Measurements from ENCODE around the gene SLIT3. TPM values are rescaled to one million over a fixed set of nuclear protein-coding genes. Genes with fewer than 3 reads are reported as not detected.

The SLIT3 gene
- total RNA-seq, 1 experiment from 2014 or later: 21.9 TPM

GRCh38 chr5:168788786-168789185 lies 512.2 kb downstream of the SLIT3 start:
- in situ Hi-C loops (cut with HindIII; ENCODE audit: low pct_unique_long_range_greater_than_20kb, low sequenced_read_pairs): no loop called here
- DNase-seq (ENCODE audit: low read depth): no peak

GRCh38 chr5:168788107-168788506 lies 512.8 kb downstream of the SLIT3 start:
- DNase-seq (ENCODE audit: low read depth): no peak
- in situ Hi-C loops (cut with HindIII; ENCODE audit: low pct_unique_long_range_greater_than_20kb, low sequenced_read_pairs): no loop called here

GRCh38 chr5:168786147-168786546 lies 514.8 kb downstream of the SLIT3 start:
- in situ Hi-C loops (cut with HindIII; ENCODE audit: low pct_unique_long_range_greater_than_20kb, low sequenced_read_pairs): no loop called here
- no peak for DNase-seq (ENCODE audit: low read depth)

- in situ Hi-C loops (cut with HindIII; ENCODE audit: low pct_unique_long_range_greater_than_20kb, low sequenced_read_pairs): no loop called here
- DNase-seq (ENCODE audit: low read depth): no peak
Observed at GRCh38 chr5:168784454-168784853, 516.5 kb downstream of the SLIT3 start.

GRCh38 chr5:168781941-168782571 lies 518.9 kb downstream of the SLIT3 start:
- no peak for DNase-seq (ENCODE audit: low read depth)
- in situ Hi-C loops (cut with HindIII; ENCODE audit: low pct_unique_long_range_greater_than_20kb, low sequenced_read_pairs): no loop called here

GRCh38 chr5:168780888-168781287 lies 520.1 kb downstream of the SLIT3 start:
- in situ Hi-C loops (cut with HindIII; ENCODE audit: low pct_unique_long_range_greater_than_20kb, low sequenced_read_pairs): no loop called here
- DNase-seq (ENCODE audit: low read depth): no peak

- DNase-seq (ENCODE audit: low read depth): no peak
- in situ Hi-C loops (cut with HindIII; ENCODE audit: low pct_unique_long_range_greater_than_20kb, low sequenced_read_pairs): no loop called here
Observed at GRCh38 chr5:168779333-168779732, 521.6 kb downstream of the SLIT3 start.

GRCh38 chr5:168778536-168778935 lies 522.4 kb downstream of the SLIT3 start:
- in situ Hi-C loops (cut with HindIII; ENCODE audit: low pct_unique_long_range_greater_than_20kb, low sequenced_read_pairs): no loop called here
- DNase-seq (ENCODE audit: low read depth): no peak

GRCh38 chr5:168777651-168778050 lies 523.3 kb downstream of the SLIT3 start:
- in situ Hi-C loops (cut with HindIII; ENCODE audit: low pct_unique_long_range_greater_than_20kb, low sequenced_read_pairs): no loop called here

GRCh38 chr5:168776070-168776469 lies 524.9 kb downstream of the SLIT3 start:
- in situ Hi-C loops (cut with HindIII; ENCODE audit: low pct_unique_long_range_greater_than_20kb, low sequenced_read_pairs): no loop called here
- DNase-seq (ENCODE audit: low read depth): no peak

More at GRCh38 chr5:168777651-168778050, 523.3 kb downstream of the SLIT3 start:
- no peak for DNase-seq (ENCODE audit: low read depth)

- in situ Hi-C loops (cut with HindIII; ENCODE audit: low pct_unique_long_range_greater_than_20kb, low sequenced_read_pairs): no loop called here
- no peak for DNase-seq (ENCODE audit: low read depth)
Observed at GRCh38 chr5:168773226-168773625, 527.7 kb downstream of the SLIT3 start.

- in situ Hi-C loops (cut with HindIII; ENCODE audit: low pct_unique_long_range_greater_than_20kb, low sequenced_read_pairs): no loop called here
- no peak for DNase-seq (ENCODE audit: low read depth)
Observed at GRCh38 chr5:168772316-168772961, 528.5 kb downstream of the SLIT3 start.

- in situ Hi-C loops (cut with HindIII; ENCODE audit: low pct_unique_long_range_greater_than_20kb, low sequenced_read_pairs): no loop called here
- DNase-seq (ENCODE audit: low read depth): no peak
Observed at GRCh38 chr5:168771678-168772077, 529.3 kb downstream of the SLIT3 start.

GRCh38 chr5:168770996-168771395 lies 529.9 kb downstream of the SLIT3 start:
- in situ Hi-C loops (cut with HindIII; ENCODE audit: low pct_unique_long_range_greater_than_20kb, low sequenced_read_pairs): no loop called here
- DNase-seq (ENCODE audit: low read depth): no peak

- DNase-seq (ENCODE audit: low read depth): no peak
- in situ Hi-C loops (cut with HindIII; ENCODE audit: low pct_unique_long_range_greater_than_20kb, low sequenced_read_pairs): no loop called here
Observed at GRCh38 chr5:168770036-168770498, 530.9 kb downstream of the SLIT3 start.

- in situ Hi-C loops (cut with HindIII; ENCODE audit: low pct_unique_long_range_greater_than_20kb, low sequenced_read_pairs): no loop called here
- no peak for DNase-seq (ENCODE audit: low read depth)
Observed at GRCh38 chr5:168768172-168768571, 532.8 kb downstream of the SLIT3 start.

GRCh38 chr5:168766426-168766700 lies 534.6 kb downstream of the SLIT3 start:
- DNase-seq (ENCODE audit: low read depth): no peak
- in situ Hi-C loops (cut with HindIII; ENCODE audit: low pct_unique_long_range_greater_than_20kb, low sequenced_read_pairs): no loop called here

GRCh38 chr5:168765551-168766425 lies 535.2 kb downstream of the SLIT3 start:
- no peak for DNase-seq (ENCODE audit: low read depth)
- in situ Hi-C loops (cut with HindIII; ENCODE audit: low pct_unique_long_range_greater_than_20kb, low sequenced_read_pairs): no loop called here

GRCh38 chr5:168765086-168765550 lies 535.8 kb downstream of the SLIT3 start:
- in situ Hi-C loops (cut with HindIII; ENCODE audit: low pct_unique_long_range_greater_than_20kb, low sequenced_read_pairs): no loop called here
- no peak for DNase-seq (ENCODE audit: low read depth)
